Testis (tissue), 2 donors: ENCODE measurements around the gene GRK4.

Source experiments
- CTCF ChIP-seq, 3 experiments: fragments of 450-650 bp in 2 of 3; fragments of 200-600 bp in 1 of 3; sonication (generic) in 1 of 3; IDR thresholded peaks; one replicate each; pipeline ENCODE4 v1.5.1; 2016 to 2019; ENCODE audit warnings: antibody characterized with exemption in 3 of 3, mild to moderate bottlenecking in 2 of 3, moderate library complexity in 1 of 3
- POLR2A ChIP-seq: fragments of 450-650 bp; IDR thresholded peaks from one replicate; pipeline ENCODE4 v1.6.1; 2017; ENCODE audit warnings: antibody characterized with exemption, mild to moderate bottlenecking, moderate library complexity

GRCh38 chr4:3022112-3022511 lies 58.7 kb downstream of the GRK4 start:
- TF ChIP-seq POLR2A (no peak), CTCF (IDR thresholded peaks at IDR 0.05) (no peak)
